Left kidney (tissue), 8 donors: Measurements from ENCODE around the gene NOTCH1. TPM values are rescaled to one million over a fixed set of nuclear protein-coding genes. Genes with fewer than 3 reads are reported as not detected.
A peak's percentile ranks its signal among the peaks of the same experiment; 100 is the strongest.

Experiments used
- DNase-seq: peaks from one replicate; pipeline ENCODE4 v3.0.0-alpha.2; 2013
- long read RNA-seq, 8 donors: transcript quantifications; one replicate each; lab custom pipeline, GENCODE V29; 2026
- polyA plus RNA-seq: library from polyadenylated mRNA; unstranded; fragments of 120-200 nt; gene quantifications from one replicate; pipeline ENCODE4 v1.2.1, GENCODE V29; 2013; ENCODE audit not compliant: insufficient read length

NOTCH1 gene
- polyA plus RNA-seq: 26.4 TPM
- long read RNA-seq, donor 1: 0 reads
- long read RNA-seq, donor 2: 0 reads
- long read RNA-seq, donor 3, partial matches to known transcripts: 62 of 90 reads
- long read RNA-seq, donor 3, other reads (novel, unspliced or antisense): 28 of 90 reads
- long read RNA-seq, donor 4: 0 reads
- long read RNA-seq, donor 5, partial matches to known transcripts: 53 of 53 reads
- long read RNA-seq, donor 5, other reads (novel, unspliced or antisense): 0 of 53 reads
- long read RNA-seq, donor 6, partial matches to known transcripts: 0 of 1 reads
- long read RNA-seq, donor 6, other reads (novel, unspliced or antisense): 0 of 1 reads
- long read RNA-seq, donor 7, partial matches to known transcripts: 0 of 1 reads
- long read RNA-seq, donor 7, other reads (novel, unspliced or antisense): 0 of 1 reads
- long read RNA-seq, donor 8: 0 reads

- DNase-seq: peak; percentile 91
Measured at GRCh38 chr9:136545965-136546696, at the start of gene NOTCH1. Gene NOTCH1 (minus strand): TSS chr9:136546048. CDS start chr9:136545786, 262 bp downstream.

GRCh38 chr9:136594492-136594891 is 48.6 kb upstream of the NOTCH1 start:
- no peak for DNase-seq

- no peak for DNase-seq
Measured at GRCh38 chr9:136593581-136593980, 47.7 kb upstream of the NOTCH1 start.

GRCh38 chr9:136592666-136593065 is 46.8 kb upstream of the NOTCH1 start:
- DNase-seq: no peak

GRCh38 chr9:136590821-136591752 is 45.2 kb upstream of the NOTCH1 start:
- no peak for DNase-seq

- DNase-seq: no peak
Measured at GRCh38 chr9:136589766-136590763, 44.2 kb upstream of the NOTCH1 start.

GRCh38 chr9:136588663-136589464 is 43.0 kb upstream of the NOTCH1 start:
- DNase-seq: no peak

- DNase-seq: peak; percentile 89
Measured at GRCh38 chr9:136587944-136588662, 42.3 kb upstream of the NOTCH1 start.

GRCh38 chr9:136587145-136587943 is 41.5 kb upstream of the NOTCH1 start:
- peak; percentile 95 for DNase-seq

- no peak for DNase-seq
Measured at GRCh38 chr9:136586391-136586953, 40.6 kb upstream of the NOTCH1 start.

GRCh38 chr9:136585531-136586120 is 39.8 kb upstream of the NOTCH1 start:
- DNase-seq: no peak

GRCh38 chr9:136584934-136585333 is 39.1 kb upstream of the NOTCH1 start:
- DNase-seq: no peak

GRCh38 chr9:136584401-136584932 is 38.6 kb upstream of the NOTCH1 start:
- no peak for DNase-seq

- no peak for DNase-seq
Measured at GRCh38 chr9:136582977-136583735, 37.3 kb upstream of the NOTCH1 start.

GRCh38 chr9:136581614-136582447 is 36.0 kb upstream of the NOTCH1 start:
- DNase-seq: no peak
